GOT3 (cell line): Measurements from ENCODE around the gene DENND4B.

Experiments used
- DNase-seq: peaks from one replicate; lab custom pipeline; 2025; ENCODE audit warnings: mixed read lengths; lab: John Stamatoyannopoulos, UW

DENND4B gene

DNA sequence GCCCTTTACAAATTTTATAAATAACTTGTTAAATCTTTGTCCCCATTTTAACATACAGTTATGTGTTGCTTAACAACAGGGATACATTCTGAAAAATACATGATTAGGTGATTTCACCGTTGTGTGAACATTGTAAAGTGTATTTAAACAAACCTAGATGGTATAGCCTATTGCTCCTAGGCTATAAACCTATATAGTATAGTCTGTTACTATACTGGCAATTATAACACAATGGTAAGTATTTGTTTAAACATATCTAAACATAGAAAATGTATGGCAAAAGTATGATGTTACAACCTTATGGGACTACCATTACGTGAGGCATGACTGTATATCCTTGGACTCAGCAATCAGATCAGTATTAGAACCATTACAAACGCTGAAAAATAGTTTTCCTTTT is 60.4 kb downstream of the DENND4B start:
- no peak for DNase-seq

DNA sequence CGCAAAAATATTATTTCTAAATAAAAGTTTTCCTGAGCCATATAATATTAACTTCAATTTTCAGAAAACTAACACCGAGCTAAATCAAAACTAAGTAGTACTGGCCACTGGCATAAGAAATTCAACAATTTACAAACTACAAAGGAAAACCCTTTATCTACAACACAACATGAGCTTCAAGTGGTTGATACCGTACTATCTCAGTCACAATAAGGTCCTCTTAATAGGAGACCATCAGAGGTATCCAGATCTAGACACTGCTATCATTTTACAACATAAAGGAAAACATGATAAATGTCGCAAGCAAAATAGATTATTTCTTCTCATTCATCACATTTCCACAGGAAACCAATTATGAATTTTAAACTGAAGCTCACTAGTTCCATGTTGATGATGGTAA is 63.3 kb downstream of the DENND4B start:
- no peak for DNase-seq

DNA sequence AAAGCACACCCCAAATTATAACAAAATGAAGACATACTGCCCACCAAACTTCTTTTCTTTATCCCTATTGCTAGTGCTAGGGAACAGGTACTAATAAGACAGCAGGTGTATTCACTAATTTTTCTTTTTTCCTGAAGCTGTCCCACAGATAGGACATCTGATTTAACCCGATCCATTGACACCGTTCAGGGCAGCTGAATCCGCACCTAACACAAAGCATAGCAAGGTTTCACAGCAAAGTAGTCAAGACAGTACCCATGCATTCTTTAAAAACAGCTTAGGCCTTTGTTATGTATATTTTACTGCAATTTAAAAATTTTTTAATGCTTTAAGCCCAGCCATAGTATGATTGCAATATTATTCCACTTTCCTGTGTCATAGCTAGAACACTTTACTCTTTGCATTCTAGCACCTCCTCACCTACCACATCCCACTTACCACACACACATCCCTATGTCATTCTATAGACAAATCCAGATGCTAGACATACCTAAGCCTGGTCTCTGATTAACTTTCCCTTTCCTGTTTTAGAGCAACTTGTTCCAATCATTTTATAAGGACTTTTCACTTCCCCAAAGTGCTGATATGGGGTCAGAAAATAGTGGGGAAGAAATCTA is 64.1 kb downstream of the DENND4B start:
- DNase-seq, result no peak

DNA sequence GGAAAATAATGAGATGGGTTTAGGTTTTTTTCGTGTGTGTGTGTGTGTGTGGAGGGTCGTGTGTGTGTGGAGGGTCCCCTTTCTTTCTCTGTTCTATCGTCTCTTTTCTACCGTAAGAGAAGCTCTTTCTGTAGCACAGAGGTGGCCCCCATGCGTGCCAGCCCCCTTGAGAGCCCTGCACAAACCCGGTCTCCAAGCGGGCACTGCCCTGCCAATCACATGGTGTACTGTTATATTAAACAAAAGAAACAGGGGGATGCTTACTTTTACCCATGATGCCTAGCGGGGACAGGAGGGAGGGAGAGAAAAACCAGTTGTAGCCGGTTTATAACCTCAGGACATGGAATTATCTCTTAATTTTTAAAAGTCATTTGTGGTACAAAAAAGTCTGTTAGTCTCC is 64.8 kb downstream of the DENND4B start:
- no peak for DNase-seq

DNA sequence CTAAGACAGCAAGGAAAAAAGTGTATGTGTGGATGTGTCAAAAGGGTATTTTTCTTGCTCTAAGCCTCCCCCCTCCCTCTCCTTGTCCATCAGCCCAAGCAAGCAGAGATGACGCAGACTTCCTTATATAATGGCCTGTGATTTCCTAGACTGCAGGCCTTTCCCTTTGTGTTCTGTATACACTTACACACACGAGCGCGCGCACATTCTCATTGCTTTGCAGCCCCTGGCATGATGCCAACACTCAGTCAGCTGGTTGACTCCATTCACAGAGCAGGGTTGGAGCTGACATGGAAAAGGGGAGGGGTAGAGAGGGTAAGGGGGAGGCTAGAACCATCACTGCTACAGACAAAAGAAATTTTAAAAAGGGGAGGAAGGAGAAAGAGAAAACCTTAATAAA is 65.6 kb downstream of the DENND4B start:
- peak; percentile 10 for DNase-seq

DNA sequence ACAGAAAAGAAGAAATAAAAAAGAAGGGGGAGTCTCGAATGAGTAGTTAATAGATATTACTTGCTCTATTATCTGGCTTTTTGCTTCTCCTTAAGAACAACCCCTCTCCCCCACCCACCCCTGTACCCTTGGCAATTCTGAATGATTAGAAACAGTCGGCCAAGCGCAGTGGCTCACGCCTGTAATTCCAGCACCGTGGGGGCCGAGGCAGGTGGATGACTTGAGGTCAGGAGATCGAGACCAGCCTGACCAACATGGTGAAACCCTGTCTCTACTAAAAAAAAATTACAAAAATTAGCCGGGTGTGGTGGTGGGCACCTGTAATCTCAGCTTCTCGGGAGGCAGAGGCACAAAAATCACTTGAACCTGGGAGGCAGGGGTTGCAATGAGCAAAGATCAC is 66.5 kb downstream of the DENND4B start:
- DNase-seq, result no peak
